HG03064 (cell line): ENCODE data around the gene RCSD1.

Experiments used
- ATAC-seq: cut with Tn5 transposase; IDR thresholded peaks from one replicate; pipeline ENCODE4 v1.9.1; 2021; ENCODE audit warnings: low read depth; ENCODE audit not compliant: unreplicated experiment

RCSD1 gene

DNA sequence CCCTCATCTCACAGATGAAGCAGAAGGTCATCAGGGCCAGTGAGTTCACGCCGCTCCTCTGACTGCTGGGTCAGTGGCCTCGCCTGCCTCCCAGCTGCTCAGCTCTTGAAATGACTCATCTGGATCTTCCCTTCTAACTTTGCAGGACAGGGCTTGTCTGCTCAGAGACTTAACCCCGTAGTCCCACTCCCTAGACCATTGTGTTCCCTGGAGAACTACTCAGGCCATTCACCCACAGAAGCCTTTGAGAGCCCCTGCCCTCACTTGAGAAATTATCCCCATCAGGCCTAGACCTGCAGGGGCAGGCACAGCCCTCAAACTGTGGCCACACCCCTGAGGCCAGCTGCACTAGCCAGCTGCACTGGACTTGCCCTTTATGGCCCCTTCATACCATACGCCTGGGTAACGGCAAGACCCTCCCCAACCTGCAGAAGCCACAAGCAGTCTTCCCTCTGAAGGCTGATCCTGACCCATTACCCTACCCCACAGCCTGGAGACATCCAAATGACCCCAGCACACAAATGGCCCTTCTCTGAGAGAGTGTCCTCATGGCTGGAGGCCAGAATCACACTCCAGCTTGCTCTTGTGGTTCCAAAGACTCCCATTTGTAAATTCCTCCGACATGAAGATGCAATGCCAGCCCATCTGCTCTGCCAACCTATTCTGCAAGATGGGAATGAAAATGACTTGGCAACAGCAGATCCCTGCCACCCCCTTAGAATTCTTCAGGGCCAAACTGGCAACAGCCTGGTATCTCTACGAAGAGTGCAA, 33.2 kb downstream of the RCSD1 start:
- no peak for ATAC-seq

DNA sequence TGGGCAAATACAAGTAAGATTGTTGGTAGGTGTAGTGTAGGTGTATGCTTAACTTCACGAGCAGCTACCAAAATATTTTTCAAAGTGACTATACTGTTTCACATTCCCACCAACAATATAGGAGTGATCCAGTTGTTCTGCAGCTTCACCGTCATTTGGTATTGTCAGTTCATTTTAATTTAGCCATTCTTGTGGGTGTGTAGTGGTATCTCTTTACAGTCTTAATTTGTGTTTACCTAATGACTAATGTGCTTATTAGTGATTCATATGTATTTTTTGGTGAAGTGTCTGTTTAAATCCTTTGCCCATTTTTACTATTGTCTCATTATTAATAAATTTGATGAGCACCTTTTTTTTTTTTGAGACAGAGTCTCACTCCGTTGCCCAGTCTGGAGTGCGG, 35.4 kb downstream of the RCSD1 start:
- no peak for ATAC-seq

DNA sequence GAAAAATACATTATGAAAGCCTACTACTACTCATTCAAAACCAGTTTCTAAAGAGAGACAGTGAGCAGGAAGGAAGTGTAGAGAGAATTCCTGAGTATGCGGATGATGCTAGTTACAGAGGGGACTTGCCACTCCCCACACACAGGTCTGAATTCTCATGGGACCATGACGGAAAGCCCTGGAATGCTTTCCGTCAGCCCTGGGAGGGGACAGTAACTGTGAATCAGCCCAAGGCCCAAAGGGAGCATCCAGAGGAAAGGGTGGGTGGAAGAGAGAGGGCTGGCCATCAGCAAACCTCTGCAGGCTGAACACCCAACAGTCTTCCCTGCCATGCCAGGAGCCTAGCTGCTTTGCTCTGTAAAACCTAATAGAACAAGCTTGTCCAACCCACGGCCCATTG, 36.4 kb downstream of the RCSD1 start:
- no peak for ATAC-seq

DNA sequence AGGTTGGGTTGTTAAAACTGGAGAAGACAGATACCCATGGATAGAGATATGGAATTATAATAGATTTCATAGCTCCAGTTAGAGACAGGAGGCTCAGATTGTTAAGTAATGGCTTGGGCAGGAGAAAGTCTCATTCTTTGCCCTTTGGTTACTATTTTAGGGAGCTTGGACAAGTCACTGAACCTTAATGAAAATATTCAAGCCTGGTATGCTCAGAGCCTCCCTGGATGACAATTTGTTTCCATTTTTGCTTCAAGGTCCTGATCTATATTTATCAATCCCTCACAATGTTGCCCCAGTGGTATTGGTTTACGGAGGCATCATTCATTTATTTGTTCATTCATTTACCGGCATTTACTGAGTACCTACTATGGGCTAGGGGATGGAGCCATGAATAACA, 37.5 kb downstream of the RCSD1 start:
- ATAC-seq = no peak

DNA sequence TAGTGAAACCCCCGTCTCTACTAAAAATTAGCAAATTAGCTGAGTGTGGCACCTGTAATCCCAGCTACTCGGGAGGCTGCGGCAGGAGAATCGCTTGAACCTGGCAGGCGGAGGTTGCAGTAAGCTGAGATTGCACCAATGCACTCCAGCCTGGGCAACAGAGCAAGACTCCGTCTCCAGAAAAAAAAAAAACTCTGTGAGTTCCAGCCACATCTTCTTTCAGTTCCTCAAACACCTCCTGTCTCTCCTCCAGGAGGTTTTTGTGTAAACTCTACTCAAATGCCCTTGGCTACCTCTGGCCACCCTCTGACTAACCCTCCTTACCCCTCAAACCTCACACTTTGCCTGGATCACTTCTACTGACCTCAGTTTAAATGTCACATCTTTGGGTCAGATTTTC, 38.1 kb downstream of the RCSD1 start:
- peak; percentile 53 for ATAC-seq

DNA sequence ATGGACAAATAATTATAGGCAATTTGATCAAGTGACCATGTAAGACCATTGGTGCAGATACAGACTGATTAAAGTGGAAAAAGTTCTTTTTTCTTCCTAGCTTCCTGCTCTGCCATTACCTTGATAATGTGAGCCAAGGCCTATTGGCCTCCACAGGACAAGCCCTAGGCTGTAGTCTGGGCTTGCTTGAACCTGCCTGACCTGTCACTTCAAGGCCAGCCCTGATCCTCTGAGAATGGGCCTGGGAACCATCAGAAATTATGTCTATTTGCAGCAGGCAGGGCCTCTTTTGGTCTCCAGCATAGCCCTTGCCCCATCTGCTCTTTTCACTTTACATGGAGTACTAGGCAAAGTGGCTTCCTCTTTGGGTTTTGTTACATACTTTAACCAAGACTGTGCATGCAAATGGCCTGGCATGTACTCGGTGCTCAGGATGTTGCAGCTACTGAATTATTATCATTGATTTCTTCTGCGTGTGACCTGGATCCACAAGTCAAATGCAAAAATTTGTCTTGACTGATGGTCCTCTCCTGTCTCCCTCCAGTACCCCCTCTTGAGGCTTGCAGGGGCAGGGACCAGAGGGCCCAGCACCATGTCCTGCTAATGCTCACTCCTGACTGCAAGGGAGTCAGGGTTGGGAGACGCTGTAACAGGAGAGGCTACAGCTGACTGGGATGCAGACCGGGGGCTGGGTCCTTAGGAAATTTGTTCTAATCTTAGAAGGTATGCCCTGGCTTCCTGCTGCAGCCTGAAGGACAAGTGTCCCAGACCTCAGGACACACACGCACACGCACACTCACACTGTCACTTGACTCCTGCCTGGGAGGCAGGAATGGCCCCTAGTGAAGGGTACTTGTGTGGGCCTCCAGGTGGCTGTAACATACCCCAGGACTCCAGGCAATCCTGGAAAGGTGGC, 39.4 kb downstream of the RCSD1 start:
- no peak for ATAC-seq

DNA sequence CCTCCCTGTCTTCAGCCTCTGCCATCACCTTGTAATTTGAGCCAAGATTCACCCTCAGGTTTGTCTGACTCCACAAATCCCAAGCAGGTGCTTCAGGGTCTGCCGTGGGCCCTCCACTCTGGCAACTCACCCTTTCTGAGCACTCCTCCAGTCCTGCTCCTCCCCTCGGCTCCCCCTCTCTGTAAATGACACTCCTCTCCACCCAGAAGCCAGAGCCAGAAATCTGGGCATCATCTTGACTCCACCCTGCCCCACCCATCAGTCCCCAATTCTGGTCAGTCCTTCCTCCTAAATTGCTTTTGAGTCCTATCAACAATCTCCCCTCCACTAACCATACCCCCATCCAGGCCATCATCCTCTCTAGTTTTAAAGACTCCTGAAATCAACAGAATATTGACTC, 40.5 kb downstream of the RCSD1 start:
- ATAC-seq = no peak

GRCh38 chr1:167671727-167672511, 41.9 kb downstream of the RCSD1 start:
- ATAC-seq = no peak

DNA sequence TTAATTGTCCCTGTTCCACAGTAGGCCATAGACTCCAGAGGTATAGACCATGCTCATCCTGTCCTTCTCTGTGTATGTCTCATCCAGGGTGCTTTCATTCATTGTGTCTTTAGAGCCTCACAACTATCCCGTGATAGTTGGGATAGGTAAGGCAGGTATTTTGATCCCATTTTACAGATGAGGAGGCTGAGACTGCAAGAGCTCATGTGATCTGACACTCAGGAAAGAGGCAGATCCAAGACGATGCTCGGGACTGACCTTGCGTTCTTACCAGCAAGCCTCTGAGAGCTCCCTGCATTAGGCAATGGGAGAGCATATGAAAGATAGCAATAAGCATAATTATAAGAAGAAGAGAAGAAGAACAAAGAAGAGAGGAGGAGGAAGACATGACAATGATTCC, 42.8 kb downstream of the RCSD1 start:
- ATAC-seq = no peak

- no peak for ATAC-seq
These were observed 43.2 kb downstream of the RCSD1 start for GRCh38 chr1:167673265-167673664.

DNA sequence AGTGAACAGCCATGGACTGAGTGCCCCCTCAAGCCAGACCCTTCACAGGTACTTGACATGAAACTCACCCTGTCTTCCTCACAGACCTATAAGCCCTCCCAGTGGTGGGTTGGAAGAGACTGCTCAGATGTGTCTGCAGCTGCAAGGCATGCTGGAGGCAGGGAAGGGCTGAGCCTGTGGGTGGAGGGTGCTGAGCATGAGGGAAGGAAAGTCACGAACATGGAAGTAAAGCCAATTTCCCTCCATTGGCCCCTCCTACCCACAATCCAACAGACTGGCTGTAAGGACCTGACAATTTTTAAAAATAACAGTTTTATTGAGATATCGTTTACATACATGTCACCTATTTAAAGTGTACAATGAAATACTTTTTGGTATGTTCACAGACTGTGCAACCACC, 44.1 kb downstream of the RCSD1 start:
- ATAC-seq = no peak

DNA sequence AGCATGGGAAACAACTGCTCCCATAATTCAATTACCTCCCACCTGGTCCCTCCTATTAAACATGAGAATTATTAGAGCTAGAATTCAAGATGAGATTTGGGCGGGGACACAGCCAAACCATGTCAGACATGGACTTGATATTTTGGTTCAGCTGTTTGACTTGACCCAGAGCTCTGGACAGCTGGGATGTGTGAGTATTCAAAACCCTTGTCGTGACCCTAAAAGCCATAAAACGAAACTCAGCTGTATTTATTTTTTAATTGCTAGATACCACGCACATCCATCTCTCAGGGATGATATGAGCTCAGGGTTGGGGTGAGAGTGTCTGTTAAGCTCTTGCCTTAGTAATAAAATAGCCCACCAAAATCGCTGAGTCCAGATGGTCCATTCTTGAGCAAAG, 45.4 kb downstream of the RCSD1 start:
- ATAC-seq = no peak

- no peak for ATAC-seq
These were observed 46.3 kb downstream of the RCSD1 start for GRCh38 chr1:167676205-167676915.

- no peak for ATAC-seq
These were observed 47.1 kb downstream of the RCSD1 start for GRCh38 chr1:167676916-167677848.

DNA sequence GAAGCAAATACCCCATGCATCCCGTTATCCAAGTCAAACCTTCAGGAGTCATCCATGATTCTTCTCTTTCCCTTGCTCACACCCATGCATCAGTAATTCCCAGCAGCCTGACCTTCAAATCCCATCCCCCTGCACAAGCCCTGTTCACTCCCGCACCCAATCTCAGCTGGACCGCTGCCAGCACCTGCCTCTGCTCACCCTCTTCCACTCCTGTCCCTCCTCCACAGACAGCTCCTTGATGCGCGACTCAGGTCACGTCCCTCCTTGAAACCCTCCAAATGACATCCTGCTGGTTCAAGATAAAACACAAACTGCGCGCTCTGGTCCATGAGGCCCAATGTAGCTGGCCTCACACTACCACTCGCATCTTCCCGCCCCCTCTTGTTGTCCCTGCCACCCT, 48.4 kb downstream of the RCSD1 start:
- ATAC-seq = no peak

- no peak for ATAC-seq
These were observed 48.8 kb downstream of the RCSD1 start for GRCh38 chr1:167678838-167679237.

DNA sequence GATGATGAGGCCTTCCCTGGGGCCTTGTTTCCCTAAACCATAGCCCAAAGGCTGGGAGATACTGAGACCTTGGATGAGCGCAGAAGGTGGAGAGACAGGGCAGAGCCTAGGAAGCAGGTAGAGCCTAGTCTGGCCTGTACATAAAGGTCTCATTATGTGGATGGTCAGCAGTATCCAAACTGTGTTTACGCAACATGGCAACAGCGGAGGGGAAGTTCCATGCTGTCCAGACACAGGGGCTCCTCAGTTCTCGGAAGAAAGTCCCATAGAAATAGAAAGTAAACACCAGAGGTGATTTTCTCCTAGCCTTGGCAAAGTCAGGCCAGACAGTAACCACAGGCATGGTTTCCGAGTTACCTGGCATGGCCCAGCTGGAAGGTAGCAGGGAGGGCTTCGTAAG, 49.7 kb downstream of the RCSD1 start:
- no peak for ATAC-seq

GRCh38 chr1:167681024-167681423, 51.0 kb downstream of the RCSD1 start:
- no peak for ATAC-seq

DNA sequence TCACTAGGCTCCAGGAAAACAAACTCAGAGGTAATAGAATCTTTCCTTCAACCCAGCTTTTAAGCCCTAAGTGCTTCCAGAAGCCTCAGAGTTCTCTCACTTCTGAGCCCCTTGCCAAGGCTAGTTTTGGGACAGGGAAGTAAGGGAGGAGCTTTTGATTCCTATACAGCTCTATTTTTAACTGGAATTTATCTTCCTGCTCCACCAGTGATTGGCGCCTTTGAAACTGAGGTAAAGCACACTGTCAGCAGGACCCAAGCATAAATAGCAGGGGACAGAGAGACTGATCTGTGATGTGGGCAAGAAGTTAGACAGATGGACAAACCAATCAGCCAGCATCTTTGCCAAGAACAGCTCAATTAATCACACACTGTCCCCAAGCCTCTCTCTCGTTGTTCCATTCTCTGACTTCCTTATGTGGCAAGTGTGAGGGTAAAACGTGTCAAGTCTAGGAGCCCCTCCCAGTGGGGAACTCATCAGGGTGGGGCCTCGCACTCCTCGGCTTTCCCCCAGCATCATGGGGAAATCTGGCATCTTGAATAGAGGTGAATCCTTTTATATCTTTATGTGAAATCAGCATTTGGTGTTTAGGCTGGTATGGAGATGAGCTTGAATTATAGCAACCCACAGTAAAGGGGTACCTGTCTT, 51.5 kb downstream of the RCSD1 start:
- ATAC-seq = no peak
